ENCODE measurements around the gene MALL. TPM values are rescaled to one million over a fixed set of nuclear protein-coding genes. Genes with fewer than 3 reads are reported as not detected.

The MALL gene
- total and polyA plus RNA-seq, 2 of the 13 experiments (the other 11 are each of a cell fraction or from before 2014, with no cell fraction given): not detected

GRCh38 chr2:110134025-110134424 is 18.4 kb upstream of the MALL start (continued):
- no peak for TF ChIP-seq SRSF4 (IDR thresholded peaks at IDR 0.05; ENCODE audit: low read depth, low read length, poor library complexity, severe bottlenecking)

- 64% methylated on average over 2 of the region's 2 CpGs for WGBS (ENCODE audit: low lambda C conversion rate)
Observed at GRCh38 chr2:110131166-110131565, 15.5 kb upstream of the MALL start.

More at GRCh38 chr2:110131166-110131565, 15.5 kb upstream of the MALL start:
- no peaks in the 10 kb centered on the region for H3K9me3 ChIP-seq (ENCODE audit: low read length)
- H3K4me3 ChIP-seq (replicated peaks in 1 of 3; ENCODE audit: insufficient read depth in 1 of 3, low read depth in 2 of 3, low read length in 3 of 3): no peak overlapping the region
- in situ Hi-C loops (cut with HindIII; ENCODE audit: extremely low pct_ligation_motif_present, low pct_unique_long_range_greater_than_20kb) (no loop called here), intact Hi-C loops (cut with micrococcal nuclease; ENCODE audit: unreplicated experiment) (no loop called here)
- no peaks in the 10 kb centered on the region for H3K36me3 ChIP-seq (replicated peaks in 1 of 2; ENCODE audit: control insufficient read depth in 1 of 2, insufficient read depth in 2 of 2, low read length in 2 of 2)
- H3K4me1 ChIP-seq (ENCODE audit: insufficient read depth, low read length): peaks cover 16% of the 10 kb centered on the region
- no peaks in the 10 kb centered on the region for H3K79me2 ChIP-seq (ENCODE audit: insufficient read depth, low read length)
- ATAC-seq: no peak
- no peak for DNase-seq (ENCODE audit: low spot score)
- ChIA-PET POLR2A (no interaction called here), CTCF (ENCODE audit: low intra/inter-chr PET ratio, low total read pairs) (no interaction called here)
- H3K4me2 ChIP-seq (ENCODE audit: low read depth, low read length): no peak overlapping the region
- H2AFZ ChIP-seq (ENCODE audit: low read length): no peak overlapping the region
- no peak for FAIRE-seq
- no peak overlapping the region for H3K27ac ChIP-seq (ENCODE audit: extremely low read length, insufficient read depth, low read length)
- no peaks in the 10 kb centered on the region for H4K20me1 ChIP-seq (ENCODE audit: insufficient read depth, low read length)
- H3K9ac ChIP-seq (ENCODE audit: insufficient read depth, low read depth, low read length): no peak overlapping the region
- no peaks in the 10 kb centered on the region for H3K27me3 ChIP-seq (ENCODE audit: control insufficient read depth in 1 of 2, insufficient read depth in 2 of 2, low read length in 2 of 2)
- BruUV-seq (replicated peaks): no TSS peak
- TF ChIP-seq ZNF224 (CRISPR knock-in tag; IDR thresholded peaks at IDR 0.05) (no peak), HMG20A (CRISPR knock-in tag; IDR thresholded peaks at IDR 0.05; ENCODE audit: borderline replicate concordance) (no peak), HOMEZ (CRISPR knock-in tag; IDR thresholded peaks at IDR 0.05; ENCODE audit: low read depth) (no peak), HNRNPK (IDR thresholded peaks at IDR 0.05; ENCODE audit: low read depth, low read length, poor library complexity, severe bottlenecking) (no peak), SYNCRIP (IDR thresholded peaks at IDR 0.05; ENCODE audit: insufficient read depth, low read depth, low read length) (no peak), ZNF816 (CRISPR knock-in tag; IDR thresholded peaks at IDR 0.05; ENCODE audit: borderline replicate concordance) (no peak), GRHL1 (CRISPR knock-in tag; conservative IDR thresholded peaks at IDR 0.05) (no peak), ZNF605 (CRISPR knock-in tag; IDR thresholded peaks at IDR 0.05) (no peak), TOE1 (CRISPR knock-in tag; IDR thresholded peaks at IDR 0.05) (no peak), ZFP36L1 (CRISPR knock-in tag; IDR thresholded peaks at IDR 0.05) (no peak), SP5 (CRISPR knock-in tag; IDR thresholded peaks at IDR 0.05; ENCODE audit: borderline replicate concordance, low read depth) (no peak), PHF5A (CRISPR knock-in tag; IDR thresholded peaks at IDR 0.05; ENCODE audit: low read depth, unreplicated experiment) (no peak), ZNF225 (CRISPR knock-in tag; IDR thresholded peaks at IDR 0.05) (no peak), FOXA3 (CRISPR knock-in tag; IDR thresholded peaks at IDR 0.05) (no peak)
- TF ChIP-seq, protein P1, sequence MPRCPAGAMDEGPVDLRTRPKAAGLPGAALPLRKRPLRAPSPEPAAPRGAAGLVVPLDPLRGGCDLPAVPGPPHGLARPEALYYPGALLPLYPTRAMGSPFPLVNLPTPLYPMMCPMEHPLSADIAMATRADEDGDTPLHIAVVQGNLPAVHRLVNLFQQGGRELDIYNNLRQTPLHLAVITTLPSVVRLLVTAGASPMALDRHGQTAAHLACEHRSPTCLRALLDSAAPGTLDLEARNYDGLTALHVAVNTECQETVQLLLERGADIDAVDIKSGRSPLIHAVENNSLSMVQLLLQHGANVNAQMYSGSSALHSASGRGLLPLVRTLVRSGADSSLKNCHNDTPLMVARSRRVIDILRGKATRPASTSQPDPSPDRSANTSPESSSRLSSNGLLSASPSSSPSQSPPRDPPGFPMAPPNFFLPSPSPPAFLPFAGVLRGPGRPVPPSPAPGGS (CRISPR knock-in tag; IDR thresholded peaks at IDR 0.05): no peak
